H1 (cell line): ENCODE measurements around the gene HMG20A. TPM values are rescaled to one million over a fixed set of nuclear protein-coding genes. Genes with fewer than 3 reads are reported as not detected.

Experiments used
- CTCF ChIA-PET: fragments of 300-600 bp; sonication (Branson Sonifier 250); formaldehyde crosslinking; loops from one replicate; lab custom pipeline; 2021; ENCODE audit not compliant: partially characterized antibody; lab: Charles Lee
- POLR2A ChIA-PET: fragments of 300-600 bp; sonication (Branson Sonifier 250); formaldehyde crosslinking; loops from one replicate; lab custom pipeline; 2021; ENCODE audit warnings: inconsistent platforms; ENCODE audit not compliant: partially characterized antibody; lab: Charles Lee
- DNase-seq, 2 experiments: peaks; one replicate each; pipeline versions ENCODE4 v3.0.0 to v3.0.0-alpha.2; 2010 to 2022; ENCODE audit warnings: low spot score in 2 of 2, low read depth in 1 of 2, mixed read lengths in 1 of 2
- FAIRE-seq: peaks from 2 replicates; lab custom pipeline; 2011; peaks lifted over from hg19 to GRCh38; lab: Jason Lieb, UNC
- H2AFZ ChIP-seq: 2 replicates; pipeline ENCODE4 v1.8.1; 2012; ENCODE audit warnings: low read length, inconsistent platforms
- H2AK5ac ChIP-seq: 2 replicates; pipeline ENCODE4 v1.6.1; 2013; ENCODE audit warnings: low read depth, low read length
- H2BK120ac ChIP-seq: replicated peaks from 2 replicates; pipeline ENCODE3; 2013; ENCODE audit warnings: low read depth, low read length, inconsistent platforms
- H2BK12ac ChIP-seq: 2 replicates; pipeline ENCODE4 v1.6.1; 2013; ENCODE audit warnings: low read depth, low read length
- H2BK15ac ChIP-seq: 2 replicates; pipeline ENCODE4 v1.6.1; 2013; ENCODE audit warnings: low read length
- H2BK20ac ChIP-seq: 2 replicates; pipeline ENCODE4 v1.6.1; 2013; ENCODE audit warnings: low read length
- H2BK5ac ChIP-seq: 2 replicates; pipeline ENCODE4 v1.6.1; 2013; ENCODE audit warnings: low read depth, low read length
- H3K14ac ChIP-seq: 2 replicates; pipeline ENCODE4 v1.6.1; 2013; ENCODE audit warnings: inconsistent platforms; ENCODE audit not compliant: insufficient read length
- H3K18ac ChIP-seq: 2 replicates; pipeline ENCODE4 v1.6.1; 2013; ENCODE audit warnings: low read length; ENCODE audit errors: extremely low read depth
- H3K23ac ChIP-seq: 2 replicates; pipeline ENCODE4 v1.6.1; 2013; ENCODE audit warnings: inconsistent platforms; ENCODE audit not compliant: insufficient read length
- H3K23me2 ChIP-seq: 2 replicates; pipeline ENCODE4 v1.6.1; 2013; ENCODE audit warnings: low read depth, low read length
- H3K27ac ChIP-seq: 2 replicates; pipeline ENCODE4 v1.6.1; 2011; ENCODE audit warnings: low read depth, low read length, inconsistent platforms
- H3K27me3 ChIP-seq, 4 experiments: replicated peaks in 1 of 4; 1 replicate in 1 of 4; 2 replicates in 3 of 4; pipeline versions ENCODE4 v1.6.1 to v1.8.1; 2011 to 2013; ENCODE audit warnings: low read length in 3 of 4, mild to moderate bottlenecking in 3 of 4, inconsistent platforms in 2 of 4, mixed read lengths in 2 of 4, moderate library complexity in 1 of 4; ENCODE audit not compliant: control insufficient read depth in 3 of 4, insufficient read depth in 3 of 4; ENCODE audit errors: extremely low read depth in 1 of 4
- H3K36me3 ChIP-seq, 4 experiments: 2 replicates each; pipeline versions ENCODE4 v1.6.1 to v1.8.1; 2011 to 2013; ENCODE audit warnings: mild to moderate bottlenecking in 4 of 4, low read length in 3 of 4, moderate library complexity in 2 of 4, control low read depth in 1 of 4, inconsistent platforms in 1 of 4; ENCODE audit not compliant: insufficient read depth in 4 of 4, control insufficient read depth in 2 of 4
- H3K4ac ChIP-seq: replicated peaks from 2 replicates; pipeline ENCODE3; 2013; ENCODE audit warnings: low read length, low read depth, mixed read lengths, inconsistent platforms; ENCODE audit not compliant: insufficient read length
- H3K4me1 ChIP-seq, 4 experiments: replicated peaks in 1 of 4; 1 replicate in 1 of 4; 2 replicates in 3 of 4; pipeline versions ENCODE4 v1.6.1 to v1.8.1; 2011 to 2013; ENCODE audit warnings: low read length in 3 of 4, inconsistent platforms in 2 of 4, mixed read lengths in 1 of 4; ENCODE audit not compliant: insufficient read depth in 4 of 4, control insufficient read depth in 3 of 4
- H3K4me2 ChIP-seq, 2 experiments: 2 replicates each; pipeline versions ENCODE4 v1.6.1 to v1.8.1; 2011 to 2013; ENCODE audit warnings: low read depth in 2 of 2, low read length in 2 of 2, control low read depth in 1 of 2, inconsistent platforms in 1 of 2, mild to moderate bottlenecking in 1 of 2; ENCODE audit not compliant: insufficient read depth in 1 of 2
- H3K4me3 ChIP-seq, 4 experiments: fragments of 200-600, 300-600 bp in 1 of 4; sonication (generic), shearing (Covaris generic), sonication (Bioruptor Twin) in 1 of 4; 2 replicates each; pipeline versions ENCODE4 v1.5.1 to v1.8.1; 2011 to 2016; ENCODE audit warnings: low read length in 4 of 4, low read depth in 3 of 4, control low read depth in 2 of 4, inconsistent platforms in 2 of 4, mild to moderate bottlenecking in 2 of 4, mixed read lengths in 1 of 4, moderate library complexity in 1 of 4; ENCODE audit not compliant: insufficient read depth in 2 of 4; ENCODE audit errors: extremely low read depth in 1 of 4
- H3K56ac ChIP-seq: replicated peaks from 2 replicates; pipeline ENCODE3; 2013; ENCODE audit warnings: low read depth, mild to moderate bottlenecking, mixed read lengths, low read length, inconsistent platforms; ENCODE audit not compliant: insufficient read length
- H3K79me1 ChIP-seq: 2 replicates; pipeline ENCODE4 v1.6.1; 2013; ENCODE audit warnings: low read depth, low read length, control low read depth
- H3K79me2 ChIP-seq, 2 experiments: 2 replicates each; pipeline versions ENCODE4 v1.6.1 to v1.8.1; 2012 to 2013; ENCODE audit warnings: low read length in 2 of 2, mild to moderate bottlenecking in 2 of 2, inconsistent platforms in 1 of 2; ENCODE audit not compliant: insufficient read depth in 2 of 2, control insufficient read depth in 1 of 2
- H3K9ac ChIP-seq, 4 experiments: replicated peaks in 1 of 4; 1 replicate in 1 of 4; 2 replicates in 3 of 4; pipeline versions ENCODE4 v1.6.1 to v1.8.1; 2011 to 2013; ENCODE audit warnings: low read depth in 3 of 4, low read length in 3 of 4, control low read depth in 2 of 4, mild to moderate bottlenecking in 2 of 4, moderate library complexity in 2 of 4, inconsistent platforms in 1 of 4; ENCODE audit errors: extremely low read depth in 1 of 4
- H3K9me3 ChIP-seq, 2 experiments: 2 replicates each; pipeline versions ENCODE4 v1.6.1 to v1.8.1; 2012 to 2013; ENCODE audit warnings: mild to moderate bottlenecking in 2 of 2, moderate library complexity in 2 of 2, control low read depth in 1 of 2, inconsistent platforms in 1 of 2, low read depth in 1 of 2, low read length in 1 of 2, mixed read lengths in 1 of 2; ENCODE audit not compliant: insufficient read depth in 2 of 2
- H4K20me1 ChIP-seq, 2 experiments: replicated peaks in 1 of 2; 2 replicates each; pipeline versions ENCODE3 to v1.8.1; 2011 to 2013; ENCODE audit warnings: inconsistent platforms in 2 of 2, low read length in 2 of 2, mild to moderate bottlenecking in 1 of 2; ENCODE audit not compliant: insufficient read depth in 2 of 2, control insufficient read depth in 1 of 2
- H4K5ac ChIP-seq: 2 replicates; pipeline ENCODE4 v1.6.1; 2013; ENCODE audit warnings: low read length, low read depth, mixed read lengths, inconsistent platforms; ENCODE audit not compliant: insufficient read length
- H4K8ac ChIP-seq: 2 replicates; pipeline ENCODE4 v1.8.0; 2013; ENCODE audit warnings: mild to moderate bottlenecking, moderate library complexity, low read length, inconsistent platforms; ENCODE audit not compliant: insufficient read depth; ENCODE audit errors: extremely low read depth
- H4K91ac ChIP-seq: replicated peaks from 2 replicates; pipeline ENCODE3; 2013; ENCODE audit warnings: low read length, mixed read lengths, inconsistent platforms; ENCODE audit not compliant: insufficient read length
- POU5F1 ChIP-seq: IDR thresholded peaks from 2 replicates; pipeline ENCODE4 v1.6.1; 2011; ENCODE audit warnings: low read depth, mild to moderate bottlenecking, low read length, moderate library complexity
- RNF2 ChIP-seq: fragments of 200-900, 300-1000 bp; sonication (generic); IDR thresholded peaks from 2 replicates; pipeline ENCODE4 v1.7.1; 2016; ENCODE audit warnings: borderline replicate concordance, low read depth, mild to moderate bottlenecking, antibody characterized with exemption, low read length; ENCODE audit not compliant: poor library complexity, severe bottlenecking; ENCODE audit errors: missing control alignments
- WGBS, 2 experiments: shearing (Covaris generic) in 1 of 2; methylation state at CpG; one replicate each; pipeline versions ENCODE4 v1.1.6 to v1.1.7; 2013 to 2015; ENCODE audit warnings: low lambda C conversion rate in 2 of 2, mixed read lengths in 2 of 2, inconsistent platforms in 1 of 2, low coverage in 1 of 2, missing lambda C conversion rate in 1 of 2; ENCODE audit not compliant: insufficient replicate concordance in 2 of 2, insufficient coverage in 1 of 2, insufficient read length in 1 of 2; ENCODE audit errors: extremely low coverage in 1 of 2, missing lambda C conversion rate in 1 of 2; 5-methylcytosine and 5-hydroxymethylcytosine counted together
- polyA plus RNA-seq, 7 experiments: library from polyadenylated mRNA; depleted of rRNA in 3 of 7; stranded (reverse) in 5 of 7; unstranded in 2 of 7; fragments of >200 nt in 5 of 7; fragments of 200-250 nt in 2 of 7; gene quantifications; 1 replicate in 5 of 7; 2 replicates in 1 of 7; 4 replicates in 1 of 7; pipeline versions ENCODE4 v1.2.1 to v1.2.3, GENCODE V29; 2011 to 2013; ENCODE audit warnings: missing spikeins in 2 of 7, mixed read lengths in 2 of 7
- total RNA-seq: library from RNA; stranded (reverse); fragmentation: NEBNext Ultra II Directional; extraction: Animal tissue kit (Norgen Biotek cat#: 25700); gene quantifications from 2 replicates; pipeline ENCODE4 v1.2.1, GENCODE V29; 2021

HMG20A gene
- total and polyA plus RNA-seq, 2 of the 8 experiments (the other 6 are each of a cell fraction or from before 2014, with no cell fraction given), result 52.1 to 59.7 TPM

- Histone ChIP-seq H2BK12ac (0 out of 2 replicates have a peak overlapping the region, but pooled peaks have one; percentile 2), H3K23me2 (peaks cover 10% of the 10 kb centered on the region; the same call in 1 of the 2 replicates), H3K4me2 (peak overlapping the region in 1 of 2 experiments; percentile 15; a peak in 1 of 4 replicates), H3K14ac (no peak overlapping the region), H2AFZ (no peak overlapping the region), H3K23ac (no peak overlapping the region), H3K79me1 (peaks cover 2% of the 10 kb centered on the region; the same call in 1 of the 2 replicates), H3K4me3 (no peak overlapping the region), H2BK20ac (no peak overlapping the region), H3K4ac (no peak overlapping the region), H3K56ac (no peak overlapping the region), H3K9me3 (no peaks in the 10 kb centered on the region), H2BK120ac (no peak overlapping the region), H4K20me1 (peaks cover 13 to 17% of the 10 kb centered on the region in 2 experiments), H2BK5ac (no peak overlapping the region), H3K27ac (no peak overlapping the region), H2BK15ac (no peak overlapping the region), H4K91ac (no peak overlapping the region), H3K79me2 (peaks cover 0 to 85% of the 10 kb centered on the region in 2 experiments; a peak in 3 of 4 replicates), H4K8ac (no peak overlapping the region), H3K27me3 (no peaks in the 10 kb centered on the region), H3K4me1 (peaks cover 0 to 19% (median 8%) of the 10 kb centered on the region in 4 experiments; a peak in 4 of 7 replicates), H3K9ac (no peak overlapping the region), H4K5ac (no peak overlapping the region), H2AK5ac (no peak overlapping the region), H3K18ac (no peak overlapping the region), H3K36me3 (no peaks in the 10 kb centered on the region; a peak in 1 of 8 replicates)
- 88% methylated on average over 4 of the region's 4 CpGs; no CpG with 5 or more reads in 1 of the 2 experiments for WGBS, 2 experiments
- ChIA-PET POLR2A (no interaction called here), CTCF (interaction anchor here (1.2 to 1.9 kb wide), 3 partner anchors 27 to 128 kb away, joined by 4 to 6 read pairs (median 4); no protein-coding TSS in a partner anchor)
- no peak for DNase-seq
- TF ChIP-seq POU5F1 (0 out of 2 replicates have a peak, but pooled peaks have one; percentile 15), RNF2 (no peak)
- no peak for FAIRE-seq
Observed at GRCh38 chr15:77415450-77416147, 5.1 kb upstream of the HMG20A start.
